ENCODE results near the gene RABGAP1L.
A peak's percentile ranks its signal among the peaks of the same experiment; 100 is the strongest.
"Not testable (repeated sequence)": the region's sequence is repeated elsewhere in the genome, so short reads cannot be mapped to it uniquely, and the experiment has no call there.

Gene RABGAP1L

GRCh38 chr1:174156437-174156836, 2.9 kb upstream of the RABGAP1L start:
- peak; percentile 60 for DNase-seq

GRCh38 chr1:174157157-174157806, 2.0 kb upstream of the RABGAP1L start:
- peak; percentile 33 for DNase-seq

GRCh38 chr1:174158767-174159251, 511 bp upstream of the RABGAP1L start:
- DNase-seq = no peak

GRCh38 chr1:174160109-174160473, 771 bp downstream of the RABGAP1L start:
- peak; percentile 56 for DNase-seq

GRCh38 chr1:174160603-174161002, 1.3 kb downstream of the RABGAP1L start:
- no peak for DNase-seq

- no peak for DNase-seq
Observed at GRCh38 chr1:174161813-174162212, 2.5 kb downstream of the RABGAP1L start.

- DNase-seq = no peak
Observed at GRCh38 chr1:174164826-174165225, 5.5 kb downstream of the RABGAP1L start.

GRCh38 chr1:174165471-174166137, 6.3 kb downstream of the RABGAP1L start:
- peak; percentile 39 for DNase-seq

- peak; percentile 96 for DNase-seq
Observed at GRCh38 chr1:174166530-174167264, 7.4 kb downstream of the RABGAP1L start.

GRCh38 chr1:174167265-174167803, 8.0 kb downstream of the RABGAP1L start:
- no peak for DNase-seq

GRCh38 chr1:174169342-174169741, 10.0 kb downstream of the RABGAP1L start:
- DNase-seq = peak; percentile 30

- no peak for DNase-seq
Observed at GRCh38 chr1:174171073-174171472, 11.8 kb downstream of the RABGAP1L start.

GRCh38 chr1:174174461-174175329, 15.4 kb downstream of the RABGAP1L start:
- peak; percentile 21 for DNase-seq

GRCh38 chr1:174178459-174178858, 19.1 kb downstream of the RABGAP1L start:
- not testable (repeated sequence) for DNase-seq

GRCh38 chr1:174189428-174190062, 30.2 kb downstream of the RABGAP1L start:
- no peak for DNase-seq

- no peak for DNase-seq
Observed at GRCh38 chr1:174190691-174191199, 31.4 kb downstream of the RABGAP1L start.

- DNase-seq = no peak
Observed at GRCh38 chr1:174191349-174191862, 32.1 kb downstream of the RABGAP1L start.

- DNase-seq = no peak
Observed at GRCh38 chr1:174194461-174194860, 35.1 kb downstream of the RABGAP1L start.

GRCh38 chr1:174197088-174197487, 37.8 kb downstream of the RABGAP1L start:
- no peak for DNase-seq

- no peak for DNase-seq
Observed at GRCh38 chr1:174197547-174197946, 38.2 kb downstream of the RABGAP1L start.

GRCh38 chr1:174198202-174198601, 38.9 kb downstream of the RABGAP1L start:
- DNase-seq = no peak

GRCh38 chr1:174200746-174201145, 41.4 kb downstream of the RABGAP1L start:
- DNase-seq = no peak

All from hematopoietic multipotent progenitor cell treated with erythropoietin and hydrocortisone succinate and interleukin-3 and kit ligand, for 8 days (in vitro differentiated cells).